HG02623 (cell line): Measurements from ENCODE around the gene SCOC.

Experiments used
- ATAC-seq: cut with Tn5 transposase; IDR thresholded peaks from one replicate; pipeline ENCODE4 v1.9.1; 2021; ENCODE audit warnings: moderate library complexity; ENCODE audit not compliant: unreplicated experiment

The SCOC gene

DNA sequence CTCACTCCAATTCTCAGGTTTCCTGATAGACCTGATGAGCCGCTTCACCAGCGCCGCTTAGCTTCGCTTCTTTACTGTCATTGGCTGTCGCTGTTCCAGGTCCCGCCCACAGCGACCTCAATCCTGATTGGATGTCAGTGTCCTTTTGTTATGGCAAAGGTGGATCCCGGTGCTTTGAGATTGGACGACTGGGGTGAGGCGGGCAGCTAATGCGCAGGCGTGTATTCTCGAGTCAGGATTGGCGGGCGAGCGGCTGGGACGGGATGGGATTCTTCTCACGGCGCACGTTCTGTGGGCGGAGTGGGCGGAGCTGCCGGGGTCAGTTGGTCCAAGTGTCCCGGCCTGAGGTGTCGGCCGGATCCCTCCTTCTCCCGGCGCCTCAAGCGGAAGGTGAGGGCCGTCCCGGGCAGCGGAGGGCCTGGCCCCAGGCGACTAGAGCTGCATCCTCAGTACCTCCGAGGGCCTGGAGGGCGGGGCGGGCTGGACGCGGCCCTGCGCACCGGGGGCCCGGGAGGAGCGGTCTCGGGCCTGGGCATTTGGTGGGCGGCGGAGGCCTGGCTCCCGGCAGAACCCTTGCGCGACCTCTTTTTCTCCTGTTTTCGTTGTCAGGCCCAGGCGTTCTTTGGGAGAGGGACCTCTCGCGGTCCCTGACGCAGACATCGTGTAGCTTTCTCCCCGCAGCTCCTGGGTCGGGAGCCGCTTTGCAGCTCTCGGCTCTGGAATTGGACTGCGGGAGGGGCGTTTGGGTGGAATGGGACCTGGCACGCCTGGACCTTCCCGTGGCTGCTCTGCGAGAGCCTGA, at the start of gene SCOC:
SCOC (plus strand) TSS at position 319 of the 802 bp plus-strand sequence. CDS start 5,525 bp downstream, outside the sequence.
- ATAC-seq, result peak; percentile 94

DNA sequence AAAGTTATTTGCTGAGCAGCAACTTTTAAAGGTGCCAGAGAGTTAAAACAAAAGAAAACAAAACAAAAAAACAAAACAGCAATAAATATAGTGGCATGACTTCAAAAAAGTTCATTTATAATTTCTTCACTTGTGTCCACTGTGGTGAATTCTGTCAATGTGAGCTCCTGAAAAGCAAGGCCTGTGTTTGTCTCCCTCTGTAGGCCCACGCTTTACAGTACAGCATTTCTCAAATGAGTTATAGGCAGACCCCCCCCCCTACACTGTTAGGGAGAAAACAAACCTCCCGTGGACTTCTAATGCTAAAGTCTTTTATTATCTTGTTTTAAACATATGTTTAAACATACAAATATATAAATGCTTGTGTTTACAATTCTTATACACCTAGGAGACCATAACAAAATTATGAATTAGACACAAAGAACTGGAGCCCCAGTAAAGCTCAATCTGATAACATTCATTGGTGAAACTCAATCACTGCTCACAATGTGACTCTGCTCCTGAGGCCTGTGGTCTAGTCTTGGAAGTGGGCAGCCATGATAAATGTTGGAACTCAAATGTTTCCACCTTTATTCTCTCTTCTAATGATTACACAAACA, 47.0 kb upstream of the SCOC start:
- no peak for ATAC-seq

DNA sequence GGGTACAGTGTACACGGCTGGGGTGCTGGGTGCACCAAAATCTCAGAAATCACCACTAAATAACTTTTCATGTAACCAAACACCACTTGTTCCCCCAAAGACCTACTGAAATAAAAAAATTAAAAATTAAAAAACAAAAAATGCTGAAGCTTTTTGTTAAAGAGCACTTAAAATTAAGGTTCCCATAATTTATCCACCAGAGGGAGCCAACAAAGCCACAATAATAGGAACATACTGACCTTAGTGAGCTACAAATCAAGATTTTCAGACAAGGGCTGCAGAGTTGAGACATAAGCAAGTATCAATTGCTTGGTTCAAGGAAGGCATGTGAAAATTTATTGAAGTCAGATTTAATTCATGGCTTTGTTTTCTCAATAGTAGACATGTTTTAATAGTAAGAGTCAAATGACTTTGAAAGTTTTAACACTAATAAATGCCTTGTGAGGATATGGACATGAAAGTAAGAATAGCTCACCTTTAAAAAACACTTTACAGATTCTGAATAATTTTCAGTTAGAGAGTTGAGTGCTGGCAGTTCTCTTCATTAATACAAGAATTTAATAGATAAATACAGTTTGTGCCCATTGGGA, 43.0 kb upstream of the SCOC start:
- ATAC-seq, result no peak

DNA sequence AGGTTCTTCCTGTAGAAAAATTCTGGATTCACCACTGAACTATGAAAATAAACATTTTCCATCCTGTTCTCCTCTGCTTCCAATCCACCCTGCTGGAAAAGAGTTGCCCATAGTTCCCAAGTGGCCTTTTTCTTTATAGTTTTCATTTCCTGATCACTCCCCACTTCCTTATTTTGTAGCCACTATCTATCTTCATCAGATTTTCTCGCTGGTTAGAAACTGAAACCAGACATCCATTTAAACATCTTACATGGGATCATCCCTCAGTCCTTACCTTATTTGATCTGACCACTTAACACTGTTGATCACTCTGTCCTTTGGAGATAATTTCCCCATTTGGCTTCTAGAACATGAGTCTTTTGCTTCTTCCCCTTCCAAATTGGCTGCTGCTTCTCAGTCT, 42.2 kb upstream of the SCOC start:
- no peak for ATAC-seq

DNA sequence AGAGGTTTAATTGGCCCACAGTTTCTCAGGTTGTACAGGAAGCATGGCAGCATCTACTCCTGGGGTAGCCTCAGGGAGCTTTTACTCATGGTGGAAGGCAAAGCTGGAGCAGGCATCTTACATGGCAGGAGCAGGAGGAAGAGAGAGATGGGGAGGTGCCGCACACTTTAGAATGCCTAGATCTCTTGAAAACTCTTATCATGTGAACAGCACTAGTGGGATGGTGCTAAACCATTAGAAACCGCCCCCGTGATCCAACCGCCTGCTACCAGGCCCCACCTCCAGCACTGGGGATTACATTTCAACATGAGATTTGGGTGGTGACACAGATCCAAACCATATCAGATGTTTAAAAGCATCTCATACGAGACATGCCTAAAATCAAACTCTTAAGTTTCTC, 41.6 kb upstream of the SCOC start:
- no peak for ATAC-seq

DNA sequence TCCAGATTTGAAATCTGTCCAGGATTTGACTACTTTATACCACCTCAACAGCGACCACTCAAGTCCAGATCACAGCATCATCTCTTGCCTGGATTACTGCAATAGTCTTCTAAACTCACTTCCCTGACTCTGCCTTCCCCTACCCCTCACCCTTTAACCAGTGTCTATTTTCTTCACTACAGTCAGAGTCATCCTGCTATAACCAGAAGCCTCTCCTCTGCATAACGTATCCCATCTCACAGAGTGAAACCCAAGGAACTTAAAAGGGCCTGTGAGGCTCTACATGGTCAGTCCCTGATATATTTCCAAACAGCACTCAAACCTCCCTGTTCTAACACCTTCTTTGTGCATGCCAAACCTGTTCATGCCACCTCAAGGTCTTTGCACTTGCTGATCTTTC, 40.7 kb upstream of the SCOC start:
- no peak for ATAC-seq

DNA sequence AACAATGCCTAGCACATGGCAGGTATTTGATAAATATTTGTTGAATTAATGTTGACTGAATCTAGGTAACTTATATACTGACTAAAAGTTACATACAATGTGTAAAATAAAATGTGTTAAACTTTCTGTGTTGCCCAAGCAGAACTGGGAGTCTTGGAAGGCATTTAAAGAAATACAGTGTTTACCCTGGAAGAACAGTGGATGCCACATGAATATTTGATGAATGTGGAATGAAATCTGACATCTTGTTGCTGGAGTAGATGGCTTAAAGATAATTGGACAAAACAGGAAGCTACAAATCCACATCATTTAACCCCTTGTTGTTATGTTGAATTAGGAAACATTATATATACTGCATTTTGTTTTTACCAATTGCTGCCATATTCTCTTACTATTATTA, 39.9 kb upstream of the SCOC start:
- ATAC-seq, result no peak

DNA sequence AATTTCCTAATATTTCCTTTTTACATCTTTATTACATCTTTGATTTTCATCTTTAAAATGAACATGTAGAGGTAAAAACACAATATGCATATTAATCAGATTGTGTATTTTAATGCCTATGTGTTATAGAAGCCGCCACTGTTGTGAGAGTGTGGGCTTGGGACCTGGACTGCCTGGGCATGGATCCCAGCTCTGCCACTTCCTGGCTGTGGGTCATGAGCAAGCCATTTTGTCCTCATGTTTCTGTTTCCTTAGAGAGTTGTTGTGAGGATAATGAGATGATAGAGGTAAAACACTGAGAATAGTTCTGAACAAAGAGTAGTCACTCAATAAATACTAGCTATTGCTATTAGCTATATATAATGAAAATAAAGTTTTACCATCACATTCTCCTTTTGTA, 38.4 kb upstream of the SCOC start:
- no peak for ATAC-seq

DNA sequence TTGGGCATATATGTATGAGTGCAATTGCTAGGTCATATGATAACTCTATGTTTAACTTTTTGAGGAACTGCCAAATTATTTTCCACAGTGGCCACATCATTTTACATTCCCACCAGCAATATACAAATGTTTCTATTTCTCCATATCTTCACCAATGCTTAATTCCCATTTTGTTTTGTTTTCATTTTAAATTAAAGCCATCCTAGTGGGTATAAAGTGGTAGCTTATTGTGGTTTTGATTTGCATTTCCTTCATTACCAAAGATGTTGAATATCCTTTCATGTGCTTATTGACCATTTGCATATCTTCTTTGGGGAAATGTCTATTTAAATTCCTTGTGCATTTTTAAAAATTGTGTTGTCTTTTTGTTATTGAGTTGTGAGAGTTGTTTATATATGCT, 36.7 kb upstream of the SCOC start:
- no peak for ATAC-seq

DNA sequence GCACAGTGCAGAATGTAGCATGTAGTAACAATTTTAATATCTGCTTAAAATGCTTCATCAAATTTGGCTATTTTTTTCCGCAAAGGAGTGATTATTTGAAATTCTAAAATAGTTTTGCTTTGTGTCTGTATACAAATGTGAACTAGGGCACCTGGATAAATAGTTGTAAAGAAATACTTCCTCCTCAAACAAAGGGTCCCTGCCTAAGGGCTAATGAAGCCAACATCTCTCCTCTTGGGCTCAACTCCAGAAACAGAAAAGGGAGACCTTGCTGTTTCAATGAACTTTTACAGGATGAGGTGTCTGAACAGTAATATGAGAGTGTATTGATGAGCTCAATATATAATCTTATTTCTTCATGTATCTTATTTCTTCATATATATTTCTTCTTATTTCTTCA, 30.8 kb upstream of the SCOC start:
- ATAC-seq, result no peak

DNA sequence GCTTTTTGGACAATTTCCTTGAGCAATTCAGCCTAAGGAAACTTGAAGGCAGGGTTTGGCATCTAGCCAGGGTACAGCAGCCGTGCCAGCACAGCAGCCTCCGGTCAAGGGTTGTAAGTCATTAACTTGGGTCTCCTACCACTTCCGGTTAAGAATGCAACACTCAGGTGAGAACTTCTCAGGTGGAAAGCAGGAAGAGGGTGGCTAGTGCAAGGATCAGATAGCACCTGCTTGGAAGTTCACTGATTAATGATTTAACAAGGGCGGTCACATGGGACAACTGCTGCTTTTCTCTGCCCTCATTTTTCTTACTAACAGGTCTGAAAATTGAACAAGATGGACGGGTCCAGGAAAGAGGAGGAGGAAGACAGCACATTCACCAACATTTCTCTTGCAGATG, 30.1 kb upstream of the SCOC start:
- no peak for ATAC-seq

DNA sequence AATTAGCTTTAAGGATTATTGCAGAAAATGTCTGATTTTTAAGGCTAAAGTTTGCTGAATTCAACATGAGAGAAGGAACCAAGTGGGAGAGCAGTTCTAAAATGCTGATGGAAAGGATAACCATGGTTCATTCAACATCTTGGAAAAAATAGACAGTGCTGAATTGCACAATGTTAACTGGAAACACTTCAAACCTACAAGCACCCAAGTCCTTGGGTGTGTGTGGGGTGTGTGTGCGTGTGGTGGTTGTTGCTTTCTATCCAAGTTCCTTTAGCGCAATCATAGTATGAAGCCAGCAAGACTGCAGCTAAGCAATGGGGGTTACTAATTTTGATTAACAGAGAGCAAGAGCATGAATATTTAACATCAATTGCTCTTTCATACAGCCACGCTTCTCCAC, 29.3 kb upstream of the SCOC start:
- ATAC-seq, result no peak

DNA sequence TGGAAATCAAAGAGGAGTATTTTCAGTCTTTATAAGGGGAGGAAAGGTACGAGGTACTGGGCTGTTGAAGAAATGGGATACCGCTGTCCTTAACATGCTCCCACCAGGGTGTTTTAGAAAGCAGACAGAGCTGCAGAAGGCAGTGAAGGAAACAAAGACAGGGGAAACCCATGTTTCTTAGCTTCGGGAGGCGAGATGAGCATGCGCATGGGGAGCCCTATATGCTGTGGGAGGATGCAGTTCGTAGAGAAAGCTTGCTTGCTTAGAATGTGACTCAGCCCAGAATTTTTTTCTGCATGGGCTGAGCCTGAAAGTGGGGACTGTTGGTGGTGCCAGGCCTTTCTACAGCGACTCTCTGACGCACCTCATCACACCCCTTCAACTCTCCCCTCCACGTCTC, 28.8 kb upstream of the SCOC start:
- ATAC-seq, result no peak

DNA sequence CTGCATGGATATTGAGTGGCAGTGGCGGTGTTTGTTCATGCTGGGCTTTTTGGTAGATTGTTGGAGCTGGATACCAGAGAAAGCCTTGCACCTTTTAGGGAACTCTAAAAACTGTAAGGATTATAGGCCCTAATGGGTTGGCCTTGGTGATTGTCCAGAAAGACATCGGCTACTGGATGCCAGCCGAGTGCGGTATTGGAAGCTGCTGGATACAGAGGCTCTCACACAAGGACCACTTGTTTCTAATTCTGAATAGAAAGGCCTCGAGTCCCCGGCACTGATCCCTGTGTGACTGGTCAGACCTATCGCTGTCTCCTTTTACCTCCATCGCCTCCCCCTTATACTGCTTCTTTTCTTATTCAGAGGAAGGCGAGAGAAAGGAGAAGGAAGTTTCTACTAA, 27.3 kb upstream of the SCOC start:
- ATAC-seq, result no peak

DNA sequence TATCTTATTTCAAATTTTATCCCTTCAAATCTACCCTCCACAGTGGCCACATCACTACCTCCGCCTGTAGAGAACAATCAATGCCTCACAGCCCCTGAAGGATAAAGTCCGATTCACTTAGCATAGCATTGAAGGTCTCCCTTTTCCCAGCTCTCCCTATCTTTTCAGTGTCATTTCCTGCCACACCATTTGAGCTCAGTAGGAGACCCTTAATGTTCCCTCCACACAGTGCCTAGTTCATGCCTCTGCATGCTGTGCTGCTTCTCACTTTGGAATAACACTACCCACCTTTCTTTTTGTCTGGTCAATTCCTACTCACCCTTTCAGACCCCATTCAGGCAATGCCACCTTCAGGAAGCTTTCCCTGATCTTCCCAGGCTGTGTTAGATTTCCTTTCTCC, 23.6 kb upstream of the SCOC start:
- ATAC-seq, result no peak

DNA sequence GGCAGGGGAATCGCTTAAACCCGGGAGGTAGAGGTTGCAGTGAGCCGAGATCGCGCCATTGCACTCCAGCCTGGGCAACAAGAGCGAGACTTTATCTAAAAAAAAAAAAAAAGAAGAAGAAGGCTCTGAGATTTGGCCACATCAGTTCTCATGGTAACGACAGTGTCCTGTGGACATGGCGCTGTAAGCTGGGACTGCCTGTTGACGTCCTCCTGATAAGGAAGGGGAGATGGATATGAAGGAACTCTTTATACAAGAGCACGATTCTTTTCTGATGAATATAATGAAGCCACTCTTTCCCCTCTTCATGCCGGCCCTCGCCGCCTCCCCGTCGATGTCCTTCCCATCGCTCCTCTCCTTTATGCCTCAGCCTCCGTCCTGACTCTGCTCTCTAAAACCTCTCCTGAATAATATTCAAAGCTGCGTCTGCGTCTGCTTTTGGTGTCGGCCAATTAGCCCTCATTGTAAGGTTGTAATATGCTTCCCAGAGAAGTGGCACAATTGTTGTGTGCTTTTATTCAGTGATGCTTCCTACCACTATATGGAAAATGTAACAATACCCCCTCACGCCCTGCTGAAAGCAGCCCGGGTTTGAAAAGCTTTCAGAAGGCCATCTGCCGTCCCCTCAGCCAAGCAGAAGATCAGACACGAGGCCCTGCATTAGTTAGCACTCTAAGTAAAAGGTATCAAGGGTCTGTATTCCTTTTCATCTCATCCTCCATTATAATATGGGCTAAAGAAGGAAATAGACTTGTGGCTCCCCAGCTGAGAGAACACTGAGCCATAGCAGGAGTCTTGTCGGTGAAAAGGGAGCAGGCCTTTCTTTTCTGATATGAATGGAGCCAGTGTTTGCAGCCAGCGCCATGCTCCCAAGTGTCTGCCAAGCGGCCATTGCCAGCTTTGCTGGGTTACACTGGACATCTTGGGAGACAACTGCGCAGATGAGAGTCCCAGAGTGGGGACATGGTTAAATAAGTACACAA, 22.1 kb upstream of the SCOC start:
- ATAC-seq, result no peak

DNA sequence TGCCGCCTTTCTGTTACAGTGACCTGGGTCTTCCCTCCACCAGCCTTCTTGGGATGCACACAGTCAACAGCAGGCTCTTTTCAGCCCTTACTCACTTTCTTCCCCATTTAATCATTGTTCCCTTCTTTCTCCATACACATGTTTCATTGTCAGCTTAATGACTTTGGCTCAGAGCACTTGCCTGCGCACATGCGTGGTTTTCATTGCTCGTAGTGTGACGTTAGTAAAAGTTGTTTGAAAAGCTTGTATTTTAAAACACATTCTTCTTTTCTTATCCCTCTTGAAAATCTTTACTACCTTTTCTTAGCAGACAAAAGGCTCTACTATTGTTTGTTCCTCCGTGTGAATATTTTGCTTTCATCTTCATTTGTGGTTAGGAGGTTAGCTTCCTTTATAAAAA, 19.7 kb upstream of the SCOC start:
- no peak for ATAC-seq

DNA sequence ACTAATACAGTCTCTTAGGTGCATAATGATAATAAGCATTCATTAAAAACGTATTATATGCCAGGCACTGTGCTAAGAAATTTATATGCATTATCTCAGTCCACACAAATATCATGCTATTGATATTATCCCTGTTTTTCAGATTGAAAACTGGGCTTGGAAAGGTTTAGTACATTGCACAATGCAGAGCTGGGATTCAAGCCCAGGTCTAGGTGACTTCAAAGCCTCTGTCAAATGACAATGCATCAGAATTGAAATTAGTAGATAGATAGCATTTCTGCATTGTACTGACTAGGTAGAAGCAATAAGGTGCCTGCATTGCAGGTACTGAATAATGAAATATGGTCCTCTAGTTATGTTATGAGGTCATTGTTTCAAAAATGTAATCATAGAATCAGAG, 18.2 kb upstream of the SCOC start:
- ATAC-seq, result no peak

DNA sequence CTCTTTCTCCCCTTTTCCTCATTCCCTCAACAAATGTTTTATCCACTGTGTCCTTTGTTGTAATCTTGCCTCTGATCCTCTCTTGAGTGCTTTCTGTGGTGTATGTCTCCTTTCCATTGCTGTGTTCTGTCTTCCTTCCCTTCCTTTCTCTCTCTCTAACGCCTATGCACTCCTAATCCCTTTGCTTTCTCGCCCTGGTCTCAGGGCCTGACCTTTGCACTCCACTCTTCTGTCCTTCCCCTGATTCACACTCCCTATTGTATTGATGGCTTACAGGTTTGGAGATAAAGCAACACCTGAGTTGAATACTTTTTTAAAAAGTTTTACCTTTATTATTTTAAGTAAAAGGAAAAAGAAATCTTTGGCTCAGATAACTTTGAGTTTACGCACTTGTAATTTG, 15.6 kb upstream of the SCOC start:
- no peak for ATAC-seq

DNA sequence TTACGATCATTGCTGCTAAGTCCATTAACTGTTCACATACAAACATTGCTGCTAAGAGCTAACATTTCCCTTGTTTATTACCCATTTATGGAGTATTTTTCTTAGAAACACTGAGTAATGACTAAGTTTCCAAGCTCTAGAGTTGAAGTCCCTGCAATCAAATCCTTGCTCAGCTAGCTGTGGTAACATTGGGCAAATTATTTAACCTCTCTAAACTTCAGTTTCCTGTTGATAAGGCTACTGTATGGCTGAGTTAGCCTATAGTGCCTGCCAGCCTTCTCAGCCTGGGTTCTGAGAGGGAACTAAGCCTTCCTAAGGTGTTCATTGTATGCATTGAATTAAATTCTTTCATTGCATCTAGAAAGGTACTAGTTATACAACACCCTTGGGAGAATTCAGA, 15.2 kb upstream of the SCOC start:
- ATAC-seq, result no peak
